ENCODE data around the gene TRPV2. TPM values are rescaled to one million over a fixed set of nuclear protein-coding genes. Genes with fewer than 3 reads are reported as not detected.

Gene TRPV2
- total RNA-seq, 3 donors from 2014 or later: 4.8 to 15.2 (median 13.3) TPM

GRCh38 chr17:16477255-16477654 is 61.9 kb downstream of the TRPV2 start:
- Histone ChIP-seq H3K9me3 (no peaks in the 10 kb centered on the region), H3K4me3 (no peak overlapping the region), H3K4me1 (ENCODE audit: low read depth) (peaks cover 4% of the 10 kb centered on the region), H3K36me3 (ENCODE audit: low read depth) (no peaks in the 10 kb centered on the region)
- no peak for TF ChIP-seq CTCF (IDR thresholded peaks at IDR 0.05)
- ATAC-seq (peak; percentile 46), DNase-seq (no peak)
- intact Hi-C loops (cut with DNase I, micrococcal nuclease): no loop called here

GRCh38 chr17:16477666-16478065 is 62.3 kb downstream of the TRPV2 start:
- intact Hi-C loops (cut with DNase I, micrococcal nuclease): no loop called here
- H3K4me3 ChIP-seq: no peak overlapping the region
- DNase-seq (no peak), ATAC-seq (no peak)
- TF ChIP-seq CTCF (IDR thresholded peaks at IDR 0.05): no peak
- no peaks in the 10 kb centered on the region for H3K36me3 ChIP-seq (ENCODE audit: low read depth)
- H3K4me1 ChIP-seq (ENCODE audit: low read depth): peaks cover 4% of the 10 kb centered on the region
- no peaks in the 10 kb centered on the region for H3K9me3 ChIP-seq

- Histone ChIP-seq H3K4me1 (ENCODE audit: low read depth) (peaks cover 4% of the 10 kb centered on the region), H3K9me3 (no peaks in the 10 kb centered on the region), H3K4me3 (no peak overlapping the region), H3K36me3 (ENCODE audit: low read depth) (no peaks in the 10 kb centered on the region)
- intact Hi-C loops (cut with DNase I, micrococcal nuclease): no loop called here
- no peak for DNase-seq
- ATAC-seq: no peak
- TF ChIP-seq CTCF (IDR thresholded peaks at IDR 0.05): no peak
Measured at GRCh38 chr17:16478649-16479048, 63.3 kb downstream of the TRPV2 start.

DNA sequence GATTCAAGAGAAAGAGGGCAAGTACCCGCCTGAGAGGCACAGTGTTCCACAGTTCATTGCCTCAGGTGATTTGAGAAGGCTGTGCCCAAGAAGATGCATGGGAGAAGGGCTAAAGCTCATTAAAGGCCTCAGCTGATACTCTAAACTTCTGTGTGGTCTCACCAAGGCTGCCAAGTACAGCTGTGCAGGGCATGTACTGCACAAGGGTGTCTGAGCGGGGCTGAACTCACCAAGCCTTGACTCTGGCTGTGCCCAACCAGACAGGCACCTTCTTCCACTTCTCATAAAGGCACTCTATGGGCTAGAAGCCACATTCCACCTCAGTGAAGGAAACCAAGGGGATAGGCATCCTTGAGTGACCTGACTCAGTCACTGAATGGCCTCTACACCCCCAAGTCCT is 63.9 kb downstream of the TRPV2 start:
- no peak for TF ChIP-seq CTCF (IDR thresholded peaks at IDR 0.05)
- Histone ChIP-seq H3K4me1 (ENCODE audit: low read depth) (peaks cover 6% of the 10 kb centered on the region), H3K4me3 (no peak overlapping the region), H3K9me3 (no peaks in the 10 kb centered on the region), H3K36me3 (ENCODE audit: low read depth) (no peaks in the 10 kb centered on the region)
- intact Hi-C loops (cut with DNase I, micrococcal nuclease): no loop called here
- DNase-seq: no peak
- ATAC-seq: no peak

- H3K4me1 ChIP-seq (ENCODE audit: low read depth): peaks cover 20% of the 10 kb centered on the region
- DNase-seq (no peak), ATAC-seq (no peak)
- intact Hi-C loops (cut with DNase I, micrococcal nuclease): no loop called here
- H3K4me3 ChIP-seq: no peak overlapping the region
- no peaks in the 10 kb centered on the region for H3K9me3 ChIP-seq
- H3K36me3 ChIP-seq (ENCODE audit: low read depth): no peaks in the 10 kb centered on the region
- TF ChIP-seq CTCF (IDR thresholded peaks at IDR 0.05): no peak
Measured at GRCh38 chr17:16480995-16481394, 65.6 kb downstream of the TRPV2 start.

DNA sequence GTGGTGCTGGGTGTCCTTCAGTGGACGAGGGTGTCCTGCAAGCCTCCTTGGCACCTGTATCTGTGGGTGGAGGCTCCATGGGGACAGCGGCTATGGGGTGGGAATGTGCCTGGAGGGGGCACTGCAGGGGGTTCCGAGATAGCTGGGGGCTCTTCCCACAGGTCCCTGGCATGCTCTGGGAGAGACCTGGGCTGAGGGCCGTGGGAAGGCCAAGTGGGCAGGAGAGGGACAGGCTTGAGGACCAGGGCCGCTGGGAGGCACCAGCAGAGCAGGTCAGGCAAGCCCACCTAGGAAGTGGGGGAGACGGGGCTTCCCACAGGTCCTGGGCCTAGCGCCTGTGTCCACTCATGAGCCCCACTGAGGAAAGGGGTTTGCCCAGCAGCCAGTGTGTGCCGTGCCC is 66.9 kb downstream of the TRPV2 start:
- no peak for TF ChIP-seq CTCF (IDR thresholded peaks at IDR 0.05)
- intact Hi-C loops (cut with DNase I, micrococcal nuclease): no loop called here
- Histone ChIP-seq H3K4me1 (ENCODE audit: low read depth) (peaks cover 32% of the 10 kb centered on the region), H3K36me3 (ENCODE audit: low read depth) (no peaks in the 10 kb centered on the region), H3K9me3 (no peaks in the 10 kb centered on the region), H3K4me3 (no peak overlapping the region)
- DNase-seq (no peak), ATAC-seq (no peak)

Measured in mucosa of descending colon (tissue), 3 donors.